Astrocyte of the hippocampus (primary cell): ENCODE results near the gene EPHA2.
"Not testable (repeated sequence)": the region's sequence is repeated elsewhere in the genome, so short reads cannot be mapped to it uniquely, and the experiment has no call there.

Experiments used
- DNase-seq: peaks from one replicate; pipeline ENCODE4 v3.0.0; 2011; ENCODE audit warnings: low read depth, low spot score

The EPHA2 gene

DNA sequence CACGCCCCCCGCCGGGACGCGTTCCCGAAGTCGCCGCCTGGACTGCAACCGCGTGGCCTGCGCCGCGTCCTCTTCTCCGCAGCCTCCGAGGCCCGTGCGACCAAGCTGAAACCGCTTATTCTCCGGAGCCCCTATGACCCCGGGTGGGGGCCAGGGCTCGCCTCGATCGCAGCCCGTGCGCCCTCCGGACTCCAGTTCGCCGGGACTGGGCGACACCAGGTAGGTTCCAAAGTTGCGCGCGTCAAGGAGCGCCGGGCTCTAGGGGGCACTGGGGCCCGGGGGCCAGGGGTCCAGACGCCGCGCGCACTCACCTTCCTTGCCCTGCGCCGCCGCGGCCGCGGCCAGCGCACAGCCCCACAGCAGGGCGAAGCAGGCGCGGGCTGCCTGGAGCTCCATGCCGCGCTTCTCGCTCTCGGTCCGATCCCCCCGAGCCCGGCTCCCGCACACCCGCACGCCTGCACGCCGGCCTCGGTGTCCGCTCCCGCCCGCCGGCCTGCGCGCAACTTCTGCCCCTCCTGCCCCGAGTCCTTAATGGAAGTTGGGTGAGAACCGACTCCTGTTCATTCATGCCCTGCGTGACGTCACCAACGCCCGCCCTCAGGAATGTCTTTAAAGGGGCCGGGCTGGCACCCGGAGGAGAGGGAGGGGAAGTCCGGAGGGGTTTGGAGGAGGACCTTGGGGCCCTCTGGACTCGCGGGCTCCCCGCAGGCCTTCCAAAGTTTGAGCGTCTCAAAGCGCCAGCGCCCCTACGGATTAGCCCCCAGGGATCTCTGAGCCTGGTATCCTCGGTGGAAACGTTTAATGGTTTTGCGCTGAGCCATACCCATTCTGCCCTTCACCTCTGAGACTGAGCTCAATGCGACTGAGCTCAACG lies at the start of gene EPHA2:
Gene EPHA2, minus strand, starts transcription at position 533 of the 874 bp plus-strand sequence. Its CDS starts 137 bp downstream, at position 396.
- peak; percentile 98 for DNase-seq

DNA sequence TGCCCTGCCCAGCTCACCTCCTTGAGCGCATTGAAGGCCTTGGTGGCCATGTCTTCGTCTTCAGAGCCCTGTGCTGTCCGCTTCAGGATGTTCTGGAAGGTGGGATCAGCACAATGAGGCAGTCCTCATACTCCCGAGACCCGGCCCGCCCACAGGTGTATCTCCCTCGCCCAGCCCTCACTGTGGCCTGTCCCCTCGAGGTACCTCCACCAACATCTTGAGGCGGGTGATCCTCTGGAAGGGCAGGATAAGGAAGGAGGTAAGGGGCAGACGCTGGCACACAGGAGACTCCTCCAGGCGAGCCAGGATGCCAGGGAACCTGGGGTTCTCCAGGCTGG lies 49.4 kb upstream of the EPHA2 start:
- DNase-seq, result no peak

DNA sequence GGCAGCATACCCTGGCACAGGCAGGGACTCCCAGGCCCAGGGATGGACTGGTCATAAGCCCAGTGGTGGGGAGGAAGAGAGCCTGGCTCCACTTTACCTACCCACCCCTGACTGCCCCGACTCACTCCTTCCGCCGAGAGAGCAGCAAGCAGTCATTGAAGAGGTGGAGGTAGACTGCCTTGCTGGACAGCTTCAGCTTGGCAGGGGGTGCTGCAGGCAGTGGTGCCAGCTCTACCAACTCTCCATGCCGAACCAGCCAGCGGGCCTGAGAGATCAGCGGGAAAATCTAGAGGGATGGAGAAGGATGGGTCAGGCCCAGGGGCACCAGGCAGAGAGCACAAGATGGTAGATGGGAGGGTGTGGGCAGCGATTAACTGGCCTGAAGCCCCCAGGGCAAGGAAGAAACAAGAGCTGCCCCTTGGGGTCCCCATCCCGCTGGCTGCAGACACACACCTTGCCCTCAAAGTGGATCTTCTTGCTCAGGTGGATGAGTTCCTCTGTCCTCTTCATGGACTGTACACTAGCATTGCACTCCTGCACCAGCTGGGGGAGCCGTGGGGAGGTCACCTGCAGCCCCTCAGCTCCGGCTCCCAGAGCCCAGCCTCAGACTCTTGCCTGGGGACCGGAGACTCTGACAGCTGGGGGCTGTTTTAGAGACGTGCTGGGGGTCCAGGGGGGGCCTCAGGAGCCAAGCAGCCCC lies 48.9 kb upstream of the EPHA2 start:
- no peak for DNase-seq

DNA sequence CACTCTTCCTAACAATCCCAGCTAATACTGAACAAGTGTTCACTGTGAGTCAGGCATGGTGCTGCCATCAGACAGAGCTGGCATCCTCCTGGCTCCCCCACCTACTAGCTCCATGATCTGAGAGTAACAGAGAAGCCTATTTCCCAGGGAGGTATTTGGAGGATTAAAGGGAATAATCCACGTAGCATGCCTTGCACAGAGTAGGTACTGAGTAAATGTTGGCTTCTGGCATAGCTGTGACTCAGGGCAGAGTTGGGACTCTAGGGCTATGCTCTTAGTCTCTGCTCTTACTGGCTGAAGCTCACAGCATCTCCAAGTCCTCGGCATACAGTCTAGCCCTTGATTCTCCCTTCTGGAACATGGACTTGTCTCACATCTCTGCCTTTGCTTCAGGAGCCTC lies 48.3 kb upstream of the EPHA2 start:
- DNase-seq, result no peak

DNA sequence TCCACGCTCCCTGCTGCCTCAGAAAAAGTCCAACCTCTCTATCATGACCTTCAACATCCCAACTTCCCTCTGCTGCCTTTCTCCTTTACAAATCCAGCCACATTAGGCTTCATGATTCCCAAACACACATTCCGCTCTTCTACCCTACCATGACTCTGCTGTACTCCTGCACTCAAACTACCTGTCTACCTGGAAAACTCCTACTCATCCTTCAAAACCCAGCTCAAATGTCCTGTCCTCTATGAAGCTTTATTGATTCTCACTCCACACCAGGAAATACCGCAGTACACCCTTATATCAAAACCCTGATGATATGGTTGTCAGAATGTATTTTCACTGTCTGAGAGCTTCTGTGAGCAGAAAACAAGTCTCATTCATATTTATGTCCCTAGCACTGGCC lies 47.7 kb upstream of the EPHA2 start:
- no peak for DNase-seq

DNA sequence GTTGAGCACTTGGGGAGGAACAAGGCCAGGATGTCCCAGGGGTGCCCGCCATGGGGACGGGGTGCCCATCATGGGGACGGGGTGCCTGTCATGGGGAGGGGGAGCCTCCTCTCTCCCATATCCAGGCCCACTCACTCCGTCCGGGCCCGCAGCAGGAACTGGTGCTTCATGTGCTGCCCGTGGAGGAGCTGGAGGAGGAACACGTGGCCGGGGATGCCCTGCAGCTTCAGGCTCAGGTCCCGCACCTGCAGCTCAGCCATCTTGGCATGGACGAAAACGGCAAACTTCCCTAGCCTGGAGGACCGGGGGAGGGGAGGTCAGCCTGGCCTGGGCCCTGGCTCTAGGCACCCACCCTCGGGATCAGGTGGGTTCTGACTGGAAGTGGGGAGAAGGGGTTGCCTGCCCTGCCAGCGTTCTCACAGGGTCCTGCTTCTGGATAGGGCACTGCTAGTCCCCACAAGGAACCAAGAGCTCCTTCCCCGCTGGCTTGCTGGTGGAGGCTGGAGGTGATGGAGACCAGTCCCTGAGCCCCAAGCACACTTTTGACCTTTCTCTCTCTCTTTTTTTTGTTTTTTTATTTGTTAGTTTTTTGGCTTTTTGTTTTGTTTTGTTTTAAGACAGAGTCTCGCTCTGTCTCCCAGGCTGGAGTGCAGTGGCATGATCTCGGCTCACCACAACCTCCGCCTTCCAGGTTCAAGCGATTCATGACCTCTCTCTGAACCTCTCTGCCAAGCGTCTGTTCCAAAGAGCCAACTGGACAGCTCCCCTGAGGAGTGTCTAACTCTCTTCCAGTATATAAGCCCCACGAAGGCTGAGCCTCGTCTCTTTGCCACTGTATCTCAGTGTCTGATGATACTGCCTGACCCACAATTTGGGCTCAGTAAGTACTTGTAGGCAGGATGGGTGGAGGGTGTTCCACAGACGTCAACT lies 46.7 kb upstream of the EPHA2 start:
- DNase-seq, result no peak

DNA sequence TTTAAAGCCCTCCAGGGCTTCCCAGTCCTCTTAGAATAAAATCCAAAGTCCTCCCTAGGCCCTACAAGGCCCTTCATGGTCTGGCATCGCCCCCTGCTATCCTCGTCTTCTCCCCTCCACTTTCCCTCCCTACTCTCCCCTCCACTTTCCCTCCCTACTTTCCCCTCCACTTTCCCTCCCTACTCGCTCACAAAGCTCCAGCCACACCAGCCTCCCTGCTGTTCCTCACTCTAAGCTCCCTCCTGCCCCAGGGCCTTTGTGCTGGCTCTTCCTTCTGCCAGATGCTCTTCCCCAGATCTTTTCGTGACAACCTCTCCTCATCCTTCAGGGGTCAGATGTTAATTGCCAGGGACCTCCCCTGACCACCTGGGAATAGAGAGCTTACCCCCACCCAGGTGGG lies 43.8 kb upstream of the EPHA2 start:
- DNase-seq, result no peak

DNA sequence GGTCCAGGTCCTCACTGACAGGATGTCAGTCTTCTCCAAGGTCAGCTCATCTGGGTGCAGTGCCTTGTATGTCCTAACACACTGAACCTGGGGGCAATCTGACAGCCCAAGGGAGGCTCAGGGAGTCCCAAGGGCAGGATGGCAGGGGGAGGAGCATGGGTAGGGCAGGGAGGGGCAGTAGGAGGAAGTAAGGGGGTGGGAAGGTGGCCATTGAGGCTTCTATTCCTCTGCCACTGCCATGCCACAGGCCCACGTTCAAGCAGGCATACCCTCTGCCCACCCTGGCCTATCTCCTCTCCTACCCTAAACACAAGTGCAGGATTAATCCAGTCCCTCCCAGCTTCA lies 43.3 kb upstream of the EPHA2 start:
- DNase-seq, result no peak

DNA sequence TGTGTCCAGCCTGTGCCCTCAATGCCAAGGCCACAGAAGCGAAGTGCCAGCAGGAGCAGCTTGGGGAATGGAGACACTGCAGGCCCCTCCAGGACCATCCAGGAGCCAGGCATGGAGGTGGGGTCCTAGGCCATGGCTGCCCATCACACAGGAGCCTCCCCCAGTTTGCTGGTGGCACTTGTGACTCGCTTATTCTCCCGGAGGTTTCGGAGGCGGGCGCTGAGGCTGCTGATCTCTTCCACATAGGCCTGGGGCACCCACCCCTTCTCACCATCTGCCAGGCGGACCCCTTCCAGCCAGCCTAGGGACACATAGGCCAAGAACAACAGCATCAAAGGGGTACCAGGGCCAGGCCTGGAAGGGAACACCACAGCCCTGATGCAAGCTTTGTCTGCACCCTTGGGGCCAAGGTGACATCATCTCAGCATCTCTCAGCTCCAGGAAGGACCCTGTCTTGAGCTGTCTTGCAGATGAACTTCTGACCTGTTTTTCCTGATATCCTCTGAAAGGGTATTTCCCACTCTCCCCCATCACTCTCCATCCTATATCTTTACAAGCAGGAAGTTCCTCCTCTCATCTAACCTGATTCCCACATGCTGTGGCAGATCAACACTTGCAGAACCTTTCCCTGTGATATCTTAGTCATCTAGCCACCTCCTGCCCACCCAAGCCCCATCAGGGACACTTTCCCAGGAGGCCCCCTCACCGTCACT lies 42.7 kb upstream of the EPHA2 start:
- DNase-seq, result no peak

DNA sequence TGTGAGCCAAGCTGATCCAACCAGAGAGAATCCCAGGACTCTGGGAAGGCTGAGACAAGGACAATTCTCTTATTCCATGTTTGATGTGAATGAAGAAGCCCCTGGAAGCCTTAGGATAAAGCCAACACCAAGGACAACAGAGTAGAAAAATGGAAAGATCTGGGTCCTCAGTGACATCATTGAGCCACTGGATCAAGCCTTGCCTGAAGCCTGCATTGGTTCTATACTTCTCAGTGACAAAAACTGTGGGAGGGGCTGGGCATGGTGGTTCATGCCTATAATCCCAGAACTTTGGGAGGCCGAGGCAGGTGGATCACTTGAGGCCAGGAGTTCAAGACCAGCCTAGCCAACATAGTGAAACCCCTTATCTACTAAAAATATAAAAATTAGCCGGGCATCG lies 41.0 kb upstream of the EPHA2 start:
- DNase-seq, result no peak

DNA sequence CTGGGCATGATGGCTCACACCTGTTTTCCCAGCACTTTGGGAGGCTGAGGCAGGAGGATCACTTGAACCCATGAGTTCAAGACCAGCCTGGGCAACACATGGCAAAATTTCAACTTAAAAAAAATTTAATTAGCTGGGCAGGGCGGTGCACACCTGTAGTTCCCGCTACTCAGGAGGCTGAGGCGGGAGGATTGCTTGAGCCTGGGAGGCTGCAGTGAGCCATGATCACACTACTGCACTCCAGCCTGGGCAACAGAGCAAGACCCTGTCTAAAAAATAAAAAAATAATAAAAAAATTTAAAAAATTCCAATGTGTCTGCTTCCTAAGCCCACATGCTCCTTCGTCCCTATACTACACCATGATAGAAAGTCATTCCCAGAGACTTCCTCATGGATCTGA lies 40.3 kb upstream of the EPHA2 start:
- not testable (repeated sequence) for DNase-seq

DNA sequence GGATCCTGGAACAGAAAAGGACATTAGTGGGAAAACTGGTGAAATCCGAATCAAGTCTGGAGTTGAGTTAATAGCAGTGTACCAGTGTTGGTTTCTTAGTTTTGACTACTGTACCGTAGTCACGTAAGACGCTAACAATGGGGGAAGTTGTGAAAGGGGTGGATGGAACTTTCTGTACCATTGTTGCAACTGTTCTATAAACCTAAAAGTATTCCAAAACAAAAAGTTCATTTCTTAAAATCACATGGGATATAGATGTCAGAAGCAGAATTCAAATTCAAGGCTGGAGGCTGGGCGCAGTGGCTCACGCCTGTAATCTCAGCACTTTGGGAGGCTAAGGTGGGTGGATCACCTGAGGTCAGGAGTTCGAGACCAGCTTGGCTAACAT lies 39.6 kb upstream of the EPHA2 start:
- no peak for DNase-seq

DNA sequence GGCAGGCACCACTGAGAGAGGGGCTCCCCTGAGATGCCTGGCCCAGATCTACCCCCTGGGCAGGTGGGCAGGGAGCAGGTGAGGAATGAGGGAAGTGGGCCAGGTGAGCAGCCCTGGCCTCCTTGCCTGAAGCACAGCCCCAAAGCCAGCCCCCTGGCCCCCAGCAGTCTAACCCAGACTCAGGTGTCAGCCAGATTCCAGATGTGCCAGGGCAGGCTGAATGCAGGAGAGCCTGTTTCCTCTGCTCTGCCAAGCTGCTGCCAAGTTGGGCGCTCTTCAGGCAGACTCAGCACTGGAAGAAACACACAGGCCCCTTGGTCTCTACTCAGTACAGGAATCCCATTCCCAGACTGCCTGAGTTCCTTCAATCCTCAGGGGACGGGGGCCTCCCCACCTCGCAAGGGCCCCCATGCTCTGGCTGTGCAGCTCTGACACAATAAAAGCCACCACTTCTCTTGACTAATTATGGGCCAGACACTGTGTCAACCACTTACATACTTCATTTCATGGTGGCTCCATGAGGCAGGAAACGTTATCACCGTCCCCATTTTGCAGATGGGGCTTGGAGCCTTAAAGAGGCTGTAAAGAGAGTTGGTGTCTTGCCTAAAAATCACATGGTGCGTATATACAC lies 36.2 kb upstream of the EPHA2 start:
- DNase-seq, result no peak

DNA sequence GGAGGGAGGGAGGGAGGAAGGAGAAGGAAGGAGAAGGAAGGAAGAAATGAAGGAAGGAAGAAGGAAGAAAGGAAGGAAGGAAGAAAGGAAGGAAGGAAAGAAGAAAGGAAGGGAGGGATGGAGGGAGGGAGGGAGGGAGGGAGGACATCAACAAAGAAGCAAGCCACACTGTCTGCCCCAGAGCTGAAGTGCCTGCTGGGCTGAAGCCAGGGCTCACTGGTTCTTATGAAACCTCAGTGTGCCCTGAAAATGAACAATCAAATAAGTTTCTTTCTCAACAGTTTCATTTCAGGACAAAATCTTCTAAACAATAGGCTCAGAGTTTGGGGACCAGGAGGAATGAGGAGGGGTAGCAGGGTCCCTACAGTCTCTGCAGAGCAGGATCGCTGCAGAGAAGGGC lies 35.4 kb upstream of the EPHA2 start:
- no peak for DNase-seq

DNA sequence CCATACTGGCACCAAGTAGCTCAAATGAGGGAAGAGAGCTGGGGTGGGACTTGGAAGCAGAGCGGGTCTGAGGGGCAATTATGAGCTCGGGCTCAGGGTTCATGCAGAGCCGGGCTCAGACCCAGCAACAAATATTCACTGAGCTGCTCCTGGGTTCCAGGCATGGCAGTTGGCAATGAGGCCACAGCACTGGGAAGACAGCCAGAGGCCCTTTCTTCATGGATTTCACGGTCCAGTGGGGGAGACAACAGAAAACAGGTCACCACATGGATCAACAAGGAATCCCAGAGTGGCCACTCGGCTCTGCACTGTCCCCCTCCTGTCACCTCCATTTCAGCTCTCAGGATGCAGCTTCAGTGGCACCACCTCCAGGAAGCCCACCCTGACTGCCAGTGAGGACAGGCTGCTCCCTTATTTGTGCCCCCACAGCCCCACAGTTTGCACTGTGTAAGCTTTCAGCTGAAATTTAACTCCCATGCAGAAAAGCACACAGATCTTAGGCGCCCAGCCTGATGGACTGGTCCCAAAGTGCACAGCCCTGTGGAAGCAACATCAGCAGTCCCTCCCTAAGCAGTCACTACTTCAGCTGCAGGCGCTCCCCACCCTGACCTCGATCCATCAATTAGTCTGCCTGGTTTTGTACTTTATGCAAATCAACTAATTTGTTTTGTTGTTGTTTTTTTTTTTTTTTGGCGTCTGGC lies 34.2 kb upstream of the EPHA2 start:
- DNase-seq, result peak; percentile 82

DNA sequence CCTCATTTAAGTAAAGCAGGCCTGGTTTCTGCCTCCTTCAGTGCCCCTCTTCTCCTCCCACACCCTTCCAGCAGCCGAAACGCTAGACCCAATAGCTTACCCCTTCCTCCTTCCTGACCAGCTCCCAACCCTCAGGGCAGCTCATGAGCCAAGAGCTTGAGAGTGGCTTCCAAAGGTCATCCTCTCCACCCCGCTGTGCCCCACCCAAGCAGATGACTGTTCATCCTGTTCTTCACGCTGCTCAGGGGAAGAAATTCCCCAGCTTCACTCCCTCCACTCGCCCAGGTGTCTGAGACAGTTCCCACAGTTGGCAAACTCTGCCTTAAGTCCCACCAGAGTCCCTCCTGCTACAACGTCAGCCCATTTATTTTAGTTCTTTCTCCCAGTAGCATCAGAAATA lies 33.1 kb upstream of the EPHA2 start:
- no peak for DNase-seq

DNA sequence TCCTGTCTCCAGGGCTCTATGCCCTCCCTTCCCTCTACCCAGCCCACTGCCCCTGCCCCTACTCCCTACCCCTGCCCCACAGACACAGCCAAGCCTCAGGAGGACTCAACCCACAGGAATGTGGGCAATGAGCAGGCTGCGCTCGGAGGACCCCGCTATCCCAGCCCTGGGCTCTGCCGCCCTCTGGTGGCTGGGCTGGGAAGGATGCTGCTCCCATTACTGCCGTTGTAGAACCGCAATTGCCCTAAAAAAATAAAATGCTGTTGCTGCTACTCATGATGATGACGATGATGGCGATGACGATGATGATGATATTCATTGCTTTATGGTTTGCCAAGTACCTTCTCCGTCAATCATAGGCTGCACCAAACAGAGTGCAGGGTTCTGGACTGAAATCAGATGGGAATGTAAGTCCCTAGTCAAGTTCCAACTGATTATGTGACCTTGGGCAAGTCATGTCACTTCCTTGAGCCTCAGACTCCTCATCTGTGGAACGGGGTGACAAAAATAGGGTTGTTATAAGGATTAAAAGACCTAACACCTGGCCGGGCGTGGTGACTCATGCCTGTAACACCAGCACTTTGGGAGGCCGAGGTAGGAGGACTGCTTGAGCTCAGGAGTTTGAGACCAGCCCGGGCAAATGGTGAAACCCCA lies 32.0 kb upstream of the EPHA2 start:
- peak; percentile 96 for DNase-seq

DNA sequence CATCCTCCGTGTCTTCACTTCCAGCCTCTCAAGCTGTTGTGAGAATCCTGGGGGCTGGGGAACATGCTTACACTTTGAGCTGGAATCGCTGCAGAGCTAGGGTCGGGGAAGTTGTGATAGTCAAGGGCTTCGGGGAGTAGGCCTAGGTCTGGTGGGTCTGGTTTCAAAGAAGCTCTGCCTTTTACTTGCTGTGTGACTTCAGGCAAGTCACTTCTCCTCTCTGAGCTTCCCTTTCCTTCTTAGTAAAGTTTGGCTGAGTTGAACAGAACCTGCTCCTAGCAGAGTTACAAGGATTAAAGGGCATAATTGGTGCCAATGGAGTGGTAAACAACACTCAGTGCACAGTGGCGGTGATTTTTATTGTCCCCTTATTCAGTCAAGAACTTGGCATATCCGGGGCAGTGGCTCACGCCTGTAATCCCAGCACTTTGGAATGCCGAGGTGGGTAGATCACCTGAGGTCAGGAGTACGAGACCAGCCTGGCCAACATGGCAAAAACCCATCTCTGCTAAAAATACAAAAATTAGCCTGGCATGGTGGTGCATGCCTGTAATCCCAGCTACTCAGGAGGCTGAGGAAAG lies 30.9 kb upstream of the EPHA2 start:
- no peak for DNase-seq

DNA sequence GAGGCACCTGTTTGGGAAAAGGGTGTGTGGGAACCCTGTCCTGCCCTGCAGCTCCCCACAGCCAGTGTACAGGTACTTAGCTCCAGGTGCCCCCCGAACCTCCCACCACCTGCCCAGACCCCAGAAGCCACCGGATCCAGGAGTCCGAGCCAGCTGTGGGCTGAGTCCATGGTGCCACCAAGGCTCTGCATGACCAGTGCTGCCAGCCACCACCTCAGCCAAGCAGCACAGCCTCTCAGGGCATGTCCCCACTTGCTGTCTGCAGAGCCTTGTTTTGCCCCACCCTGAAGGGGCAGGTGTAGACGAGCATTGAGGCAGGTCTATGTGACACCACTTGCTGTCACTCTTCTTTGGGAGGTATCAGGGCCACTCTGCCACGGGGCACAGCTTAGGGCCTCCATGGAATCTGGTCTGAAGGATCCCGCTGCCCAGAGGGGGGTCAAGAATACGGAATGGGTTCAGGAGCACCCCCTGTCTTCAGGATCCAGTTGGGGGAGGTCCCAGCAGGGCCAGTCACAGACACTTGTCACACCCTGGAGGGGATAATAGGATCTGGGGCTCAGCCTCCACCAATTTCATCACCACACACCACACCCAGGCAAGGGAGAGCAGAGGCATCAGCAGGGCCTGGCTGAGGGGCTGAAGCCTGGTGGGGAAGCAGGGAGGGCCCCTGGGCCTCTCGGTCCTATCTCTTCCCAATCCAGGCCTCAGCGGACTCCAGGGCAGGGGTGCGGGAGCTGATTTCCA lies 28.9 kb upstream of the EPHA2 start:
- no peak for DNase-seq
